ENCODE measurements around the gene SLC2A11. TPM values are rescaled to one million over a fixed set of nuclear protein-coding genes. Genes with fewer than 3 reads are reported as not detected.

SLC2A11 gene
- total and polyA plus RNA-seq, 2 donors (not counting 1 experiment from before 2014, with no cell fraction given) = 3.9 to 14.9 TPM

GRCh38 chr22:23908587-23909205, 51.0 kb downstream of the SLC2A11 start:
- Histone ChIP-seq H3K4me3 (replicated peaks in 1 of 4; ENCODE audit: control extremely low read depth in 1 of 4, insufficient read depth in 1 of 4, low read depth in 3 of 4, low read length in 4 of 4) (no peak overlapping the region), H3K9me3 (ENCODE audit: control insufficient read depth, insufficient read depth, low read depth, low read length) (no peaks in the 10 kb centered on the region), H3K9ac (ENCODE audit: insufficient read depth, low read length) (no peak overlapping the region), H3K36me3 (ENCODE audit: control insufficient read depth, insufficient read depth, low read length) (no peaks in the 10 kb centered on the region), H3K4me2 (ENCODE audit: extremely low read depth, insufficient read depth, low read length) (no peak overlapping the region), H3K27me3 (ENCODE audit: control insufficient read depth, insufficient read depth, low read length) (no peaks in the 10 kb centered on the region), H4K20me1 (ENCODE audit: control insufficient read depth, extremely low read depth, insufficient read depth, low read length) (no peaks in the 10 kb centered on the region), H3K4me1 (ENCODE audit: control insufficient read depth, extremely low read depth, insufficient read depth, low read length) (peaks cover 3% of the 10 kb centered on the region), H2AFZ (ENCODE audit: low read length) (no peak overlapping the region), H3K79me2 (ENCODE audit: control insufficient read depth, insufficient read depth, low read length) (no peaks in the 10 kb centered on the region), H3K27ac (ENCODE audit: insufficient read depth, low read length) (no peak overlapping the region)
- DNase-seq (ENCODE audit: low read depth in 2 of 2) = no peak
- no peak for TF ChIP-seq CTCF (conservative IDR thresholded peaks at IDR 0.05 in 1 of 2, IDR thresholded peaks at IDR 0.05 in 1 of 2; ENCODE audit: low read depth in 1 of 2, low read length in 2 of 2)
- no peak for TF ChIP-seq EZH2 (IDR thresholded peaks at IDR 0.05; ENCODE audit: low read length, missing control alignments)

DNA sequence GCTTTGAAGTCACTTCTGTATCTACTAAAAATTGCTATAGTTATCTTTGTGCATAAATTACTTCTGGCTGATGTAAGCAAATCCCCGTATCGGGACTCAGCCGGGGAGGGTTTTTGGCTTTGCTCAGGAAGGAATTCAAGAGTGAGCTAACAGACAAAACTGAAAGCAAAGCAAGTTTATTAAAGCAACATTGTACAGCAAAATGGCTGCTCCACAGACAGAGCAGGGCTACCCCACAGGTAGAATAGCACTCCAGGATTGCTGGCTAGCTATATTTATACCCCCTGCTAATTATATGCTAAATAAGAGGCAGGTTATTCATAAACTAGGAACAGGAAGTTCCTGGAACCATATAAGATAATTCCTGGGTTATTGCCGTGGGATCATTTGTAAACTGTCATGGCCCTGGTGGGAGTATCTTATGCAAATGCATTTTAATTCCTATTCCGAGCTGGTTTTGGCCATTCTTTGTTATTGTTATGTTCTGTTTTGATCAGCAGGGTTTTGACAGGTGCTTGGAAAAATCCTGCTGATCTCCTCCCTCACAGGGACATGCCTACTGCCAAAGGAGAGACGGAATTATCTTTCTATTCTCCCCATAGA, 51.7 kb downstream of the SLC2A11 start:
- peak overlapping the region; percentile 59 for H3K4me2 ChIP-seq (ENCODE audit: extremely low read depth, insufficient read depth, low read length)
- H3K4me3 ChIP-seq (replicated peaks in 1 of 4; ENCODE audit: control extremely low read depth in 1 of 4, insufficient read depth in 1 of 4, low read depth in 3 of 4, low read length in 4 of 4) = no peak overlapping the region
- H3K9ac ChIP-seq (ENCODE audit: insufficient read depth, low read length) = no peak overlapping the region
- peaks cover 3% of the 10 kb centered on the region for H3K4me1 ChIP-seq (ENCODE audit: control insufficient read depth, extremely low read depth, insufficient read depth, low read length)
- H3K9me3 ChIP-seq (ENCODE audit: control insufficient read depth, insufficient read depth, low read depth, low read length) = no peaks in the 10 kb centered on the region
- no peaks in the 10 kb centered on the region for H4K20me1 ChIP-seq (ENCODE audit: control insufficient read depth, extremely low read depth, insufficient read depth, low read length)
- peak overlapping the region; percentile 9 for H2AFZ ChIP-seq (ENCODE audit: low read length)
- peak in 1 of 2 donors; percentile 36 for DNase-seq (ENCODE audit: low read depth in 2 of 2)
- H3K79me2 ChIP-seq (ENCODE audit: control insufficient read depth, insufficient read depth, low read length) = no peaks in the 10 kb centered on the region
- H3K36me3 ChIP-seq (ENCODE audit: control insufficient read depth, insufficient read depth, low read length) = no peaks in the 10 kb centered on the region
- H3K27me3 ChIP-seq (ENCODE audit: control insufficient read depth, insufficient read depth, low read length) = no peaks in the 10 kb centered on the region
- no peak overlapping the region for H3K27ac ChIP-seq (ENCODE audit: insufficient read depth, low read length)
- TF ChIP-seq CTCF (conservative IDR thresholded peaks at IDR 0.05 in 1 of 2, IDR thresholded peaks at IDR 0.05 in 1 of 2; ENCODE audit: low read depth in 1 of 2, low read length in 2 of 2) (no peak), EZH2 (IDR thresholded peaks at IDR 0.05; ENCODE audit: low read length, missing control alignments) (no peak)

DNA sequence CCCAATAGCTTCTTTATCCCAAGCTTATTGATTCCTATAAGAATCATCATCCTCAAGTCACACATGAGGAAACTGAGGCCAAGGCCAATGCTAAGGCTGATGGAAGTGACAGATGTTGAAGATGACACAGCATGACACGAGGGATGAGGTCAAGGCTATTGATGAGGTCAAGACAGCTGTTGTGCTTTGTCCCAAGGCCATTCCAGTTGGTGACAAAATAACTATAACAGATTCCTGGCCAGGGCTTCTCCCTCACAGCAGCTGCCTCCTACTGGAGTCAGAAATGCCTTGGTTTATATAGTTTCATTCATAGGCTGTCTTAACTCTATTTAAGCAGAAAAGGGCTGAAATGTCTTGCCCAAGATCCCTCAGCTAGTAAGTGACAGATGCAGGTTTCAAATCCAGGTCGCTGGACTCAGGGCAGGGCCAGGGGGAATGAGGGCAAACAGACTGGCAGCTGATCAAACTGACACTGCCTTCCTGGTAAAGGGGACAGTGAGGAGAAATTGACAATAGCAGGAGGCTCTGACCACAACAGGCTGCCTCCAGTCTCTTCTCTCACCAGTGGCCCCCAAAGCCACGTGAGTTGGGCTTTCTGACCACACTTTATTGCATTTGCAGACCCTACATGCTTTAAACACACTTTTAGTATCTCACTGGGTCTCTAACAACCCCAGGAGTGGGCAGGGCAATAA, 53.0 kb downstream of the SLC2A11 start:
- no peaks in the 10 kb centered on the region for H3K9me3 ChIP-seq (ENCODE audit: control insufficient read depth, insufficient read depth, low read depth, low read length)
- H4K20me1 ChIP-seq (ENCODE audit: control insufficient read depth, extremely low read depth, insufficient read depth, low read length) = no peaks in the 10 kb centered on the region
- DNase-seq (ENCODE audit: low read depth in 2 of 2) = no peak
- peaks cover 3% of the 10 kb centered on the region for H3K4me1 ChIP-seq (ENCODE audit: control insufficient read depth, extremely low read depth, insufficient read depth, low read length)
- no peaks in the 10 kb centered on the region for H3K79me2 ChIP-seq (ENCODE audit: control insufficient read depth, insufficient read depth, low read length)
- H3K9ac ChIP-seq (ENCODE audit: insufficient read depth, low read length) = no peak overlapping the region
- H3K27me3 ChIP-seq (ENCODE audit: control insufficient read depth, insufficient read depth, low read length) = no peaks in the 10 kb centered on the region
- no peaks in the 10 kb centered on the region for H3K36me3 ChIP-seq (ENCODE audit: control insufficient read depth, insufficient read depth, low read length)
- no peak for TF ChIP-seq EZH2 (IDR thresholded peaks at IDR 0.05; ENCODE audit: low read length, missing control alignments)
- TF ChIP-seq CTCF (conservative IDR thresholded peaks at IDR 0.05 in 1 of 2, IDR thresholded peaks at IDR 0.05 in 1 of 2; ENCODE audit: low read depth in 1 of 2, low read length in 2 of 2) = no peak
- no peak overlapping the region for H3K4me2 ChIP-seq (ENCODE audit: extremely low read depth, insufficient read depth, low read length)
- H3K27ac ChIP-seq (ENCODE audit: insufficient read depth, low read length) = no peak overlapping the region
- H2AFZ ChIP-seq (ENCODE audit: low read length) = no peak overlapping the region
- H3K4me3 ChIP-seq (replicated peaks in 1 of 4; ENCODE audit: control extremely low read depth in 1 of 4, insufficient read depth in 1 of 4, low read depth in 3 of 4, low read length in 4 of 4) = no peak overlapping the region
